NB4 (cell line): ENCODE results near the gene TMEM231.
"Not testable (repeated sequence)": the region's sequence is repeated elsewhere in the genome, so short reads cannot be mapped to it uniquely, and the experiment has no call there.

Experiments
- DNase-seq: peaks from one replicate; pipeline ENCODE4 v3.0.0; 2010; ENCODE audit warnings: low read depth
- H3K4me3 ChIP-seq: one replicate; pipeline ENCODE4 v1.5.1; 2011; ENCODE audit warnings: mild to moderate bottlenecking, low read depth, low read length, moderate library complexity
- MAX ChIP-seq: IDR thresholded peaks from 2 replicates; pipeline ENCODE4 v1.6.1; 2011; ENCODE audit warnings: low read depth, low read length
- MYC ChIP-seq: IDR thresholded peaks from 2 replicates; pipeline ENCODE4 v1.6.1; 2011; ENCODE audit warnings: low read depth, low read length
- POLR2A ChIP-seq: IDR thresholded peaks from 2 replicates; pipeline ENCODE4 v1.6.1; 2011; ENCODE audit warnings: mild to moderate bottlenecking; ENCODE audit not compliant: insufficient read length; ENCODE audit errors: extremely low read depth
- TF ChIP-seq, protein P1 (sequence below): IDR thresholded peaks from one replicate; pipeline ENCODE4 v1.5.1; 2012; ENCODE audit warnings: low read depth, low read length

Gene TMEM231

GRCh38 chr16:75529959-75530358, 26.1 kb downstream of the TMEM231 start:
- DNase-seq: no peak
- TF ChIP-seq MAX (no peak), MYC (no peak), POLR2A (no peak)
- TF ChIP-seq, protein P1, sequence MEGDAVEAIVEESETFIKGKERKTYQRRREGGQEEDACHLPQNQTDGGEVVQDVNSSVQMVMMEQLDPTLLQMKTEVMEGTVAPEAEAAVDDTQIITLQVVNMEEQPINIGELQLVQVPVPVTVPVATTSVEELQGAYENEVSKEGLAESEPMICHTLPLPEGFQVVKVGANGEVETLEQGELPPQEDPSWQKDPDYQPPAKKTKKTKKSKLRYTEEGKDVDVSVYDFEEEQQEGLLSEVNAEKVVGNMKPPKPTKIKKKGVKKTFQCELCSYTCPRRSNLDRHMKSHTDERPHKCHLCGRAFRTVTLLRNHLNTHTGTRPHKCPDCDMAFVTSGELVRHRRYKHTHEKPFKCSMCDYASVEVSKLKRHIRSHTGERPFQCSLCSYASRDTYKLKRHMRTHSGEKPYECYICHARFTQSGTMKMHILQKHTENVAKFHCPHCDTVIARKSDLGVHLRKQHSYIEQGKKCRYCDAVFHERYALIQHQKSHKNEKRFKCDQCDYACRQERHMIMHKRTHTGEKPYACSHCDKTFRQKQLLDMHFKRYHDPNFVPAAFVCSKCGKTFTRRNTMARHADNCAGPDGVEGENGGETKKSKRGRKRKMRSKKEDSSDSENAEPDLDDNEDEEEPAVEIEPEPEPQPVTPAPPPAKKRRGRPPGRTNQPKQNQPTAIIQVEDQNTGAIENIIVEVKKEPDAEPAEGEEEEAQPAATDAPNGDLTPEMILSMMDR: no peak
- no peak overlapping the region for H3K4me3 ChIP-seq

GRCh38 chr16:75529056-75529905, 26.8 kb downstream of the TMEM231 start:
- TF ChIP-seq MAX (no peak), MYC (no peak), POLR2A (no peak)
- TF ChIP-seq, protein P1: no peak
- DNase-seq: no peak
- no peak overlapping the region for H3K4me3 ChIP-seq

GRCh38 chr16:75527825-75528299, 28.2 kb downstream of the TMEM231 start:
- H3K4me3 ChIP-seq: no peak overlapping the region

GRCh38 chr16:75526032-75526790, 29.8 kb downstream of the TMEM231 start:
- no peak for TF ChIP-seq POLR2A
- TF ChIP-seq MAX: no peak
- no peak for DNase-seq
- H3K4me3 ChIP-seq: no peak overlapping the region

More at GRCh38 chr16:75527825-75528299, 28.2 kb downstream of the TMEM231 start:
- TF ChIP-seq MAX: no peak
- TF ChIP-seq POLR2A: no peak
- TF ChIP-seq, protein P1: no peak
- TF ChIP-seq MYC: no peak
- DNase-seq: no peak

DNA sequence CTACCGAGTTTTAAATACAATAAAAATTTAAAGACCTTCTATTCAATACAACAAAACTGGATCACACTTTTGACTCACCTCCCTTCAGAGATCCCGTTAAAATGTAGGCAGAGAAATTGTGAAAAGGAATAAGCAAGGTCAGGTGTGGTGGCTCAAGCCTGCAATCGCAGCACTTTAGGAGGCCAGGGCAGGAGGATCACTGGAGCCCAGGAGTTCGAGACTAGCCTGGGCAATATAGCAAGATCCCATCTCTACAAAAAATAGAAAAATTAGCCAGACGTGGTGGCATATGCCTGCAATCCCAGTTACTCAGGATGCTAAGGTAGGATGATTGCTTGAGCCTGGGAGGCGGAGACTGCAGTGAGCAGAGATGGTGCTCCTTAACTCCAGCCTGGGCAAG, 36.9 kb downstream of the TMEM231 start:
- TF ChIP-seq MAX: no peak
- DNase-seq: no peak
- no peak overlapping the region for H3K4me3 ChIP-seq

- not testable (repeated sequence) for DNase-seq
Measured at GRCh38 chr16:75516189-75516966, 39.7 kb downstream of the TMEM231 start.

DNA sequence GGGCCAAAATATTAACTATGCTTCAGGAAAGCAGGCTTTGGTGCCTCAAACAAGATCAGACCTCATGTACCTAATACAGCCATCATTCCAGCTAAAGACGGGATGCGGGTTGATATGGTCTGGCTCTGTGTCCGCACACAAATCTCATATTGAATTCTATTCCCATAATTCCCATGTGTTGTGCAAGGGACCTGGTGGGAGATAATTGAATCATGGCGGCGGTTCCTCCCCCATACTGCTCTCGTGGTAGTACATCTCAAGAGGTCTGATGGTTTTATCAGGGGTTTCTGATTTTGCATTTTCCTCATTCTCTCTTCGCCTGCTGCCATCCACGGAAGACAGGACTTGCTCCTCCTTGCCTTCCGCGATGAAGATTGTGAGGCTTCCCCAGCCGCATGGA, 41.8 kb downstream of the TMEM231 start:
- no peak for TF ChIP-seq MYC
- H3K4me3 ChIP-seq: no peak overlapping the region
- no peak for DNase-seq

More at GRCh38 chr16:75516189-75516966, 39.7 kb downstream of the TMEM231 start:
- peak overlapping the region; percentile 71 for H3K4me3 ChIP-seq
